Activated naive CD8-positive, alpha-beta T cell treated with anti-CD3 and anti-CD28 coated beads for 36 hours (primary cell): ENCODE measurements around the gene MKNK2. TPM values are rescaled to one million over a fixed set of nuclear protein-coding genes. Genes with fewer than 3 reads are reported as not detected.

Experiments used
- DNase-seq: peaks from one replicate; pipeline ENCODE4 v3.0.0; 2021
- H3K27ac Mint-ChIP-seq: one replicate; pipeline ENCODE4 v1.8.0; 2022; ENCODE audit warnings: mild to moderate bottlenecking, moderate library complexity, mixed read lengths
- H3K27me3 Mint-ChIP-seq: one replicate; pipeline ENCODE4 v1.8.0; 2022; ENCODE audit warnings: mild to moderate bottlenecking, mixed read lengths
- H3K36me3 Mint-ChIP-seq: one replicate; pipeline ENCODE4 v1.8.0; 2021; ENCODE audit warnings: mild to moderate bottlenecking, mixed read lengths
- H3K4me1 Mint-ChIP-seq: one replicate; pipeline ENCODE4 v1.8.0; 2021; ENCODE audit warnings: mixed read lengths
- H3K4me3 Mint-ChIP-seq: one replicate; pipeline ENCODE4 v1.8.0; 2022; ENCODE audit warnings: mild to moderate bottlenecking, moderate library complexity, mixed read lengths
- H3K9me3 Mint-ChIP-seq: one replicate; pipeline ENCODE4 v1.8.0; 2022; ENCODE audit warnings: mixed read lengths
- total RNA-seq, 2 experiments: library from RNA; stranded (reverse); gene quantifications; one replicate each; pipeline ENCODE4 v1.2.3, GENCODE V29; 2021

The MKNK2 gene
- total RNA-seq, 2 experiments from 2014 or later, result 230 to 232 TPM

- H3K9me3 Mint-ChIP-seq, result no peaks in the 10 kb centered on the region
- peak overlapping the region; percentile 76 for H3K4me3 Mint-ChIP-seq
- peak overlapping the region; percentile 42 for H3K27ac Mint-ChIP-seq
- peak; percentile 54 for DNase-seq
- peaks cover 7% of the 10 kb centered on the region for H3K4me1 Mint-ChIP-seq
- H3K27me3 Mint-ChIP-seq, result no peaks in the 10 kb centered on the region
- H3K36me3 Mint-ChIP-seq, result peaks cover 9% of the 10 kb centered on the region
These were observed 36.1 kb downstream of the MKNK2 start for GRCh38 chr19:2014731-2015607.

GRCh38 chr19:2014131-2014571 is 36.9 kb downstream of the MKNK2 start:
- Mint-ChIP-seq H3K4me3 (peak overlapping the region; percentile 76), H3K27me3 (no peaks in the 10 kb centered on the region), H3K27ac (no peak overlapping the region), H3K4me1 (peaks cover 7% of the 10 kb centered on the region), H3K9me3 (no peaks in the 10 kb centered on the region), H3K36me3 (peaks cover 9% of the 10 kb centered on the region)
- DNase-seq, result no peak

GRCh38 chr19:2013683-2013961 is 37.4 kb downstream of the MKNK2 start:
- H3K27me3 Mint-ChIP-seq, result no peaks in the 10 kb centered on the region
- H3K36me3 Mint-ChIP-seq, result peaks cover 9% of the 10 kb centered on the region
- H3K27ac Mint-ChIP-seq, result no peak overlapping the region
- peaks cover 8% of the 10 kb centered on the region for H3K4me1 Mint-ChIP-seq
- H3K9me3 Mint-ChIP-seq, result no peaks in the 10 kb centered on the region
- H3K4me3 Mint-ChIP-seq, result no peak overlapping the region
- no peak for DNase-seq

- H3K4me3 Mint-ChIP-seq, result no peak overlapping the region
- peaks cover 9% of the 10 kb centered on the region for H3K4me1 Mint-ChIP-seq
- DNase-seq, result no peak
- H3K27me3 Mint-ChIP-seq, result no peaks in the 10 kb centered on the region
- H3K9me3 Mint-ChIP-seq, result no peaks in the 10 kb centered on the region
- peaks cover 9% of the 10 kb centered on the region for H3K36me3 Mint-ChIP-seq
- H3K27ac Mint-ChIP-seq, result peak overlapping the region; percentile 34
These were observed 37.9 kb downstream of the MKNK2 start for GRCh38 chr19:2012941-2013682.

- Mint-ChIP-seq H3K36me3 (peaks cover 9% of the 10 kb centered on the region), H3K4me1 (peaks cover 4% of the 10 kb centered on the region), H3K27me3 (no peaks in the 10 kb centered on the region), H3K9me3 (no peaks in the 10 kb centered on the region), H3K27ac (no peak overlapping the region), H3K4me3 (no peak overlapping the region)
- no peak for DNase-seq
These were observed 39.9 kb downstream of the MKNK2 start for GRCh38 chr19:2011169-2011568.

GRCh38 chr19:2010135-2010668 is 40.8 kb downstream of the MKNK2 start:
- no peak for DNase-seq
- H3K27ac Mint-ChIP-seq, result peak overlapping the region; percentile 42
- peaks cover 4% of the 10 kb centered on the region for H3K4me1 Mint-ChIP-seq
- H3K9me3 Mint-ChIP-seq, result no peaks in the 10 kb centered on the region
- no peak overlapping the region for H3K4me3 Mint-ChIP-seq
- H3K36me3 Mint-ChIP-seq, result peaks cover 9% of the 10 kb centered on the region
- no peaks in the 10 kb centered on the region for H3K27me3 Mint-ChIP-seq

- no peak overlapping the region for H3K27ac Mint-ChIP-seq
- H3K27me3 Mint-ChIP-seq, result no peaks in the 10 kb centered on the region
- H3K36me3 Mint-ChIP-seq, result no peaks in the 10 kb centered on the region
- no peak overlapping the region for H3K4me3 Mint-ChIP-seq
- no peak for DNase-seq
- H3K4me1 Mint-ChIP-seq, result peaks cover 4% of the 10 kb centered on the region
- H3K9me3 Mint-ChIP-seq, result no peaks in the 10 kb centered on the region
These were observed 47.2 kb downstream of the MKNK2 start for GRCh38 chr19:2003874-2004273.

- no peak for DNase-seq
- Mint-ChIP-seq H3K36me3 (peaks cover 4% of the 10 kb centered on the region), H3K27ac (no peak overlapping the region), H3K27me3 (no peaks in the 10 kb centered on the region), H3K4me3 (no peak overlapping the region), H3K4me1 (peaks cover 3% of the 10 kb centered on the region), H3K9me3 (no peaks in the 10 kb centered on the region)
These were observed 51.1 kb downstream of the MKNK2 start for GRCh38 chr19:1999856-2000515.

- Mint-ChIP-seq H3K9me3 (no peaks in the 10 kb centered on the region), H3K4me3 (no peak overlapping the region), H3K36me3 (peaks cover 4% of the 10 kb centered on the region), H3K27me3 (no peaks in the 10 kb centered on the region), H3K4me1 (peaks cover 3% of the 10 kb centered on the region), H3K27ac (no peak overlapping the region)
- DNase-seq, result no peak
These were observed 52.0 kb downstream of the MKNK2 start for GRCh38 chr19:1998712-1999708.

GRCh38 chr19:1997353-1998233 is 53.5 kb downstream of the MKNK2 start:
- Mint-ChIP-seq H3K36me3 (peaks cover 4% of the 10 kb centered on the region), H3K4me1 (peaks cover 3% of the 10 kb centered on the region), H3K27me3 (no peaks in the 10 kb centered on the region), H3K27ac (no peak overlapping the region), H3K4me3 (no peak overlapping the region), H3K9me3 (no peaks in the 10 kb centered on the region)
- no peak for DNase-seq

- Mint-ChIP-seq H3K4me3 (no peak overlapping the region), H3K9me3 (no peaks in the 10 kb centered on the region), H3K36me3 (peaks cover 6% of the 10 kb centered on the region), H3K27ac (no peak overlapping the region), H3K27me3 (no peaks in the 10 kb centered on the region), H3K4me1 (no peaks in the 10 kb centered on the region)
- peak; percentile 24 for DNase-seq
These were observed 58.2 kb downstream of the MKNK2 start for GRCh38 chr19:1992759-1993260.

GRCh38 chr19:1991018-1991913 is 59.8 kb downstream of the MKNK2 start:
- no peak for DNase-seq
- peaks cover 6% of the 10 kb centered on the region for H3K36me3 Mint-ChIP-seq
- H3K27ac Mint-ChIP-seq, result no peak overlapping the region
- H3K4me3 Mint-ChIP-seq, result no peak overlapping the region
- no peaks in the 10 kb centered on the region for H3K9me3 Mint-ChIP-seq
- H3K27me3 Mint-ChIP-seq, result no peaks in the 10 kb centered on the region
- no peaks in the 10 kb centered on the region for H3K4me1 Mint-ChIP-seq
